ENCODE data around the gene HSPB6. TPM values are rescaled to one million over a fixed set of nuclear protein-coding genes. Genes with fewer than 3 reads are reported as not detected.
"Not testable (repeated sequence)": the region's sequence is repeated elsewhere in the genome, so short reads cannot be mapped to it uniquely, and the experiment has no call there.

HSPB6 gene
- total RNA-seq, 2 experiments from 2014 or later: 0.48 TPM; not detected in 1

GRCh38 chr19:35724560-35724959 is 32.3 kb downstream of the HSPB6 start:
- no peaks in the 10 kb centered on the region for H3K27me3 Mint-ChIP-seq
- no peak for DNase-seq
- H3K36me3 Mint-ChIP-seq (ENCODE audit: low read depth): peaks cover 80% of the 10 kb centered on the region
- H3K9me3 Mint-ChIP-seq: no peaks in the 10 kb centered on the region
- no peak overlapping the region for H3K4me3 Mint-ChIP-seq
- ChIA-PET CTCF (no interaction called here), POLR2A (interaction anchor here (1.7 to 1.9 kb wide), 2 partner anchors 16 to 87 kb away, joined by 5 to 9 read pairs; no protein-coding TSS in a partner anchor)
- H3K27ac Mint-ChIP-seq: no peak overlapping the region
- H3K4me1 Mint-ChIP-seq: peaks cover 11% of the 10 kb centered on the region

- peaks cover 76% of the 10 kb centered on the region for H3K36me3 Mint-ChIP-seq (ENCODE audit: low read depth)
- peaks cover 15% of the 10 kb centered on the region for H3K4me1 Mint-ChIP-seq
- H3K4me3 Mint-ChIP-seq, DNase-seq, H3K27me3 Mint-ChIP-seq, H3K27ac Mint-ChIP-seq, H3K9me3 Mint-ChIP-seq: not testable (repeated sequence)
- ChIA-PET CTCF (interaction anchor here (1.0 kb wide), 1 partner anchor 13 kb away, joined by 4 read pairs; no protein-coding TSS in a partner anchor), POLR2A (interaction anchor here (1.0 to 1.9 kb wide), 3 partner anchors 11 to 87 kb away, joined by 4 to 9 read pairs (median 5); no protein-coding TSS in a partner anchor)
These were observed 32.7 kb downstream of the HSPB6 start for GRCh38 chr19:35724132-35724531.

GRCh38 chr19:35723671-35724070 is 33.2 kb downstream of the HSPB6 start:
- Mint-ChIP-seq H3K9me3 (no peaks in the 10 kb centered on the region), H3K27me3 (no peaks in the 10 kb centered on the region), H3K4me3 (no peak overlapping the region), H3K36me3 (ENCODE audit: low read depth) (peaks cover 74% of the 10 kb centered on the region), H3K4me1 (peaks cover 19% of the 10 kb centered on the region), H3K27ac (no peak overlapping the region)
- no peak for DNase-seq
- CTCF ChIA-PET: interaction anchor here (1.0 kb wide), 1 partner anchor 13 kb away, joined by 4 read pairs; no protein-coding TSS in a partner anchor
- POLR2A ChIA-PET: interaction anchor here (0.7 to 1.9 kb wide), 4 partner anchors 11 to 86 kb away, joined by 3 to 9 read pairs (median 4); no protein-coding TSS in a partner anchor

GRCh38 chr19:35722897-35723296 is 33.9 kb downstream of the HSPB6 start:
- H3K27me3 Mint-ChIP-seq: no peaks in the 10 kb centered on the region
- H3K4me3 Mint-ChIP-seq: no peak overlapping the region
- DNase-seq: no peak
- ChIA-PET CTCF (no interaction called here), POLR2A (interaction anchor here (0.7 to 2.7 kb wide), 4 partner anchors 11 to 85 kb away, joined by 3 to 15 read pairs (median 6); no protein-coding TSS in a partner anchor)
- no peak overlapping the region for H3K27ac Mint-ChIP-seq
- H3K9me3 Mint-ChIP-seq: no peaks in the 10 kb centered on the region
- peaks cover 19% of the 10 kb centered on the region for H3K4me1 Mint-ChIP-seq
- peaks cover 69% of the 10 kb centered on the region for H3K36me3 Mint-ChIP-seq (ENCODE audit: low read depth)

GRCh38 chr19:35722461-35722860 is 34.4 kb downstream of the HSPB6 start:
- Mint-ChIP-seq H3K27me3 (no peaks in the 10 kb centered on the region), H3K27ac (no peak overlapping the region), H3K9me3 (no peaks in the 10 kb centered on the region), H3K4me1 (peaks cover 19% of the 10 kb centered on the region), H3K36me3 (ENCODE audit: low read depth) (peaks cover 65% of the 10 kb centered on the region), H3K4me3 (no peak overlapping the region)
- no peak for DNase-seq
- ChIA-PET POLR2A (interaction anchor here (1.1 to 5.1 kb wide), 4 partner anchors 10 to 28 kb away, joined by 5 to 45 read pairs (median 10); partner anchors contain the start of gene IGFLR1), CTCF (interaction anchor here (0.8 kb wide), 1 partner anchor 103 kb away, joined by 3 read pairs; no protein-coding TSS in a partner anchor)

GRCh38 chr19:35721374-35721773 is 35.5 kb downstream of the HSPB6 start:
- Mint-ChIP-seq H3K4me3 (peak overlapping the region; percentile 17), H3K36me3 (ENCODE audit: low read depth) (peaks cover 64% of the 10 kb centered on the region), H3K4me1 (peaks cover 23% of the 10 kb centered on the region), H3K27ac (no peak overlapping the region), H3K9me3 (no peaks in the 10 kb centered on the region), H3K27me3 (no peaks in the 10 kb centered on the region)
- ChIA-PET CTCF (interaction anchor here (1.1 kb wide), 1 partner anchor 16 kb away, joined by 4 read pairs; no protein-coding TSS in a partner anchor), POLR2A (interaction anchor here (0.9 to 5.1 kb wide), 7 partner anchors 9 to 27 kb away, joined by 3 to 45 read pairs (median 6); partner anchors contain the start of genes IGFLR1, LIN37, PSENEN and U2AF1L4)
- DNase-seq: no peak

- no peaks in the 10 kb centered on the region for H3K9me3 Mint-ChIP-seq
- peaks cover 30% of the 10 kb centered on the region for H3K4me1 Mint-ChIP-seq
- ChIA-PET CTCF (interaction anchor here (1.3 kb wide), 1 partner anchor 20 kb away, joined by 5 read pairs; no protein-coding TSS in a partner anchor), POLR2A (interaction anchor here (0.9 to 5.1 kb wide), 7 partner anchors 7 to 99 kb away, joined by 3 to 45 read pairs (median 4); partner anchors contain the start of genes IGFLR1, PSENEN and U2AF1L4)
- no peak overlapping the region for H3K4me3 Mint-ChIP-seq
- H3K27ac Mint-ChIP-seq: no peak overlapping the region
- H3K36me3 Mint-ChIP-seq (ENCODE audit: low read depth): peaks cover 64% of the 10 kb centered on the region
- no peaks in the 10 kb centered on the region for H3K27me3 Mint-ChIP-seq
- DNase-seq: no peak
These were observed 36.2 kb downstream of the HSPB6 start for GRCh38 chr19:35720648-35721047.

GRCh38 chr19:35720163-35720524 is 36.7 kb downstream of the HSPB6 start:
- ChIA-PET CTCF (interaction anchor here (1.3 kb wide), 1 partner anchor 20 kb away, joined by 5 read pairs; no protein-coding TSS in a partner anchor), POLR2A (interaction anchor here (0.9 to 5.1 kb wide), 8 partner anchors 8 to 99 kb away, joined by 3 to 45 read pairs (median 4); partner anchors contain the start of genes IGFLR1, PSENEN and U2AF1L4)
- H3K27me3 Mint-ChIP-seq: no peaks in the 10 kb centered on the region
- no peaks in the 10 kb centered on the region for H3K9me3 Mint-ChIP-seq
- peaks cover 30% of the 10 kb centered on the region for H3K4me1 Mint-ChIP-seq
- no peak overlapping the region for H3K4me3 Mint-ChIP-seq
- peaks cover 62% of the 10 kb centered on the region for H3K36me3 Mint-ChIP-seq (ENCODE audit: low read depth)
- DNase-seq: no peak
- H3K27ac Mint-ChIP-seq: peak overlapping the region; percentile 1

GRCh38 chr19:35719402-35720162 is 37.2 kb downstream of the HSPB6 start:
- CTCF ChIA-PET: interaction anchor here (1.1 to 1.7 kb wide), 6 partner anchors 21 to 212 kb away, joined by 3 to 8 read pairs (median 6); partner anchors contain the start of genes LIN37 and PSENEN
- H3K27me3 Mint-ChIP-seq: no peaks in the 10 kb centered on the region
- no peak for DNase-seq
- no peaks in the 10 kb centered on the region for H3K9me3 Mint-ChIP-seq
- H3K4me1 Mint-ChIP-seq: peaks cover 35% of the 10 kb centered on the region
- H3K4me3 Mint-ChIP-seq: peak overlapping the region; percentile 95
- peaks cover 62% of the 10 kb centered on the region for H3K36me3 Mint-ChIP-seq (ENCODE audit: low read depth)
- peak overlapping the region; percentile 92 for H3K27ac Mint-ChIP-seq
- POLR2A ChIA-PET: interaction anchor here (0.9 to 5.1 kb wide), 16 partner anchors 8 to 107 kb away, joined by 3 to 45 read pairs (median 6); partner anchors contain the start of genes HAUS5, IGFLR1, LIN37 and PSENEN

GRCh38 chr19:35718345-35719041 is 38.3 kb downstream of the HSPB6 start:
- Mint-ChIP-seq H3K4me1 (peaks cover 46% of the 10 kb centered on the region), H3K36me3 (ENCODE audit: low read depth) (peaks cover 64% of the 10 kb centered on the region), H3K27me3 (no peaks in the 10 kb centered on the region), H3K4me3 (peak overlapping the region; percentile 95), H3K9me3 (no peaks in the 10 kb centered on the region), H3K27ac (peak overlapping the region; percentile 92)
- CTCF ChIA-PET: interaction anchor here (0.8 to 1.7 kb wide), 8 partner anchors 16 to 213 kb away, joined by 3 to 8 read pairs (median 4); partner anchors contain the start of genes LIN37 and PSENEN
- DNase-seq: peak; percentile 56
- POLR2A ChIA-PET: interaction anchor here (0.9 to 5.1 kb wide), 14 partner anchors 9 to 211 kb away, joined by 3 to 45 read pairs (median 6); partner anchors contain the start of genes HAUS5, IGFLR1, LIN37 and PSENEN

GRCh38 chr19:35717665-35718344 is 39.0 kb downstream of the HSPB6 start, which contains the start of gene KMT2B:
Gene KMT2B (plus strand): TSS chr19:35718003. CDS start chr19:35718019, 16 bp downstream.
- peaks cover 52% of the 10 kb centered on the region for H3K4me1 Mint-ChIP-seq
- CTCF ChIA-PET: interaction anchor here (1.1 to 1.7 kb wide), 6 partner anchors 15 to 214 kb away, joined by 3 to 8 read pairs (median 6); partner anchors contain the start of gene LIN37
- H3K27me3 Mint-ChIP-seq: no peaks in the 10 kb centered on the region
- DNase-seq: no peak
- POLR2A ChIA-PET: interaction anchor here (0.9 to 5.1 kb wide), 13 partner anchors 9 to 212 kb away, joined by 3 to 45 read pairs (median 6); partner anchors contain the start of genes HAUS5, IGFLR1, LIN37 and PSENEN
- no peaks in the 10 kb centered on the region for H3K9me3 Mint-ChIP-seq
- H3K36me3 Mint-ChIP-seq (ENCODE audit: low read depth): peaks cover 58% of the 10 kb centered on the region
- H3K27ac Mint-ChIP-seq: peak within 1 kb of the TSS; percentile 99
- H3K4me3 Mint-ChIP-seq: peak within 1 kb of the TSS; percentile 95

Measured in activated CD4-positive, alpha-beta memory T cell treated with anti-CD3 and anti-CD28 coated beads, Interleukin-2, amount 10 ng/mL, durations not matched to agents 7 days and 5 days (primary cell).